Measurements from ENCODE around the gene PPP1R14C.

Gene PPP1R14C

GRCh38 chr6:150252714-150253444, 110.0 kb downstream of the PPP1R14C start:
- Histone ChIP-seq H4K8ac (ENCODE audit: low read depth, low read length) (no peak overlapping the region), H3K27me3 (ENCODE audit: insufficient read depth, low read length) (no peaks in the 10 kb centered on the region), H3K9me3 (ENCODE audit: insufficient read depth, low read depth, low read length) (no peaks in the 10 kb centered on the region), H2BK120ac (ENCODE audit: insufficient read depth, low read length, poor library complexity) (no peak overlapping the region), H3K9ac (ENCODE audit: low read length) (no peak overlapping the region), H3K79me2 (ENCODE audit: control insufficient read depth, insufficient read depth, low read length, poor library complexity) (no peaks in the 10 kb centered on the region), H2AFZ (ENCODE audit: insufficient read depth, low read length, poor library complexity) (no peak overlapping the region), H3K23ac (ENCODE audit: low read length) (no peak overlapping the region), H3K4me3 (ENCODE audit: low read depth, low read length) (no peak overlapping the region), H4K12ac (ENCODE audit: low read depth, low read length) (no peak overlapping the region), H3K4ac (ENCODE audit: low read depth, low read length) (no peak overlapping the region), H4K91ac (ENCODE audit: low read depth, low read length) (no peak overlapping the region), H3K4me1 (ENCODE audit: control insufficient read depth in 1 of 2, insufficient read depth in 2 of 2, low read length in 2 of 2) (peaks cover 2 to 7% of the 10 kb centered on the region in 2 experiments), H3K36me3 (ENCODE audit: control insufficient read depth in 1 of 2, insufficient read depth in 2 of 2, low read length in 2 of 2) (no peaks in the 10 kb centered on the region), H3K14ac (ENCODE audit: low read length) (no peak overlapping the region), H3K4me2 (ENCODE audit: low read length) (no peak overlapping the region), H2BK12ac (ENCODE audit: low read length) (no peak overlapping the region), H2BK5ac (ENCODE audit: low read depth, low read length, poor library complexity) (no peak overlapping the region), H3K18ac (ENCODE audit: low read length) (no peak overlapping the region), H3K79me1 (ENCODE audit: low read length) (no peaks in the 10 kb centered on the region), H3K27ac (ENCODE audit: low read depth, low read length) (no peak overlapping the region), H2AK5ac (ENCODE audit: low read length) (no peak overlapping the region)
- WGBS (ENCODE audit: extremely low coverage, insufficient coverage, insufficient read length) = no CpG with 5 or more reads among the region's 6 CpGs
- DNase-seq = no peak

DNA sequence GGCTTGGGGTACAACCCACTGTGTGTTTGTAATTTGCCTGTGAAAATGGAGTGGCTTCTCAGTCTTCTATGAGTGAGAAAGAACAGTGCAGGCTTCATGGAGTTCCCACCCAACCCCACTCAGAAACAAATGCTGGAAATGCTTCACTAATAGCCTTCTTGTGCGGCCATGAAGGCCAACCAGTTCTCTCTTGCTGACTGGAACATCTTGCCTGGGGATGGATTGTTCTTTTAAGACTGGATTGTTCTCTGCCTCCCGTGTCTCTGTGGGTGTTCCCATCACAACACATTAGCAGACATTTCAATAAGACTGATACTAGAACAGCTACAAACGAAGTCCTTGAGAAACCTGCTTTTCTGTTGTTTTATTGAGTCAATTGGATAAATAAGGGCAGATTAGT, 110.6 kb downstream of the PPP1R14C start:
- no peak overlapping the region for H2BK5ac ChIP-seq (ENCODE audit: low read depth, low read length, poor library complexity)
- no peaks in the 10 kb centered on the region for H3K36me3 ChIP-seq (ENCODE audit: control insufficient read depth in 1 of 2, insufficient read depth in 2 of 2, low read length in 2 of 2)
- H3K9ac ChIP-seq (ENCODE audit: low read length) = no peak overlapping the region
- H2BK12ac ChIP-seq (ENCODE audit: low read length) = no peak overlapping the region
- no peaks in the 10 kb centered on the region for H3K79me1 ChIP-seq (ENCODE audit: low read length)
- H4K91ac ChIP-seq (ENCODE audit: low read depth, low read length) = no peak overlapping the region
- H3K23ac ChIP-seq (ENCODE audit: low read length) = no peak overlapping the region
- no peak overlapping the region for H4K8ac ChIP-seq (ENCODE audit: low read depth, low read length)
- no peaks in the 10 kb centered on the region for H3K9me3 ChIP-seq (ENCODE audit: insufficient read depth, low read depth, low read length)
- no peak overlapping the region for H3K4me3 ChIP-seq (ENCODE audit: low read depth, low read length)
- no peaks in the 10 kb centered on the region for H3K27me3 ChIP-seq (ENCODE audit: insufficient read depth, low read length)
- no peak overlapping the region for H3K4ac ChIP-seq (ENCODE audit: low read depth, low read length)
- H2BK120ac ChIP-seq (ENCODE audit: insufficient read depth, low read length, poor library complexity) = no peak overlapping the region
- WGBS (ENCODE audit: extremely low coverage, insufficient coverage, insufficient read length) = no CpG with 5 or more reads among the region's 3 CpGs
- H4K12ac ChIP-seq (ENCODE audit: low read depth, low read length) = no peak overlapping the region
- no peak overlapping the region for H2AFZ ChIP-seq (ENCODE audit: insufficient read depth, low read length, poor library complexity)
- H3K27ac ChIP-seq (ENCODE audit: low read depth, low read length) = no peak overlapping the region
- H3K4me1 ChIP-seq (ENCODE audit: control insufficient read depth in 1 of 2, insufficient read depth in 2 of 2, low read length in 2 of 2) = peaks cover 2 to 7% of the 10 kb centered on the region in 2 experiments
- no peak overlapping the region for H3K14ac ChIP-seq (ENCODE audit: low read length)
- H3K18ac ChIP-seq (ENCODE audit: low read length) = no peak overlapping the region
- H3K4me2 ChIP-seq (ENCODE audit: low read length) = no peak overlapping the region
- H3K79me2 ChIP-seq (ENCODE audit: control insufficient read depth, insufficient read depth, low read length, poor library complexity) = no peaks in the 10 kb centered on the region
- H2AK5ac ChIP-seq (ENCODE audit: low read length) = no peak overlapping the region
- DNase-seq = no peak

DNA sequence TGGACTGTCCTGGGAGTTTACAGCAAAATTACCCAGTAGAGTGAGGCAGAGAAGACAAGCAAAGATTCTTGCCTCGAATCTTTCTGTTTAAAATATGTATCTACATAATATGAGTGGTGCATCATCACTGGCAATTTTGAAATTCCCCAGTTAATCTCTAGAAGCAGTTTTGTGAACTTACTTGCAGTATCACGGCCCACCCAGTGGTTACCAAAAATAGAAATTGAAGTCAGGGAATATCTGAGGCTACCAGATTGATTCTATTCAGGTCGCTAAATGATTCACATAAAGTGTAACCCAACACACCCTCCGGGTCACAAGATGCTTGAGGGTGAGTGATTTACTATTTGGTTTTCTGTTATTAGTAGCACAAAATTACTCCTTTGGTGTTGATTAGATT, 111.9 kb downstream of the PPP1R14C start:
- no CpG with 5 or more reads among the region's 4 CpGs for WGBS (ENCODE audit: extremely low coverage, insufficient coverage, insufficient read length)
- Histone ChIP-seq H4K8ac (ENCODE audit: low read depth, low read length) (no peak overlapping the region), H3K79me1 (ENCODE audit: low read length) (no peaks in the 10 kb centered on the region), H3K27me3 (ENCODE audit: insufficient read depth, low read length) (no peaks in the 10 kb centered on the region), H3K79me2 (ENCODE audit: control insufficient read depth, insufficient read depth, low read length, poor library complexity) (no peaks in the 10 kb centered on the region), H4K91ac (ENCODE audit: low read depth, low read length) (no peak overlapping the region), H2BK5ac (ENCODE audit: low read depth, low read length, poor library complexity) (no peak overlapping the region), H2BK120ac (ENCODE audit: insufficient read depth, low read length, poor library complexity) (no peak overlapping the region), H3K4me1 (ENCODE audit: control insufficient read depth in 1 of 2, insufficient read depth in 2 of 2, low read length in 2 of 2) (peaks cover 2 to 7% of the 10 kb centered on the region in 2 experiments), H3K9ac (ENCODE audit: low read length) (no peak overlapping the region), H3K23ac (ENCODE audit: low read length) (no peak overlapping the region), H3K4me2 (ENCODE audit: low read length) (no peak overlapping the region), H3K4me3 (ENCODE audit: low read depth, low read length) (no peak overlapping the region), H3K27ac (ENCODE audit: low read depth, low read length) (no peak overlapping the region), H2BK12ac (ENCODE audit: low read length) (no peak overlapping the region), H3K14ac (ENCODE audit: low read length) (no peak overlapping the region), H4K12ac (ENCODE audit: low read depth, low read length) (no peak overlapping the region), H3K9me3 (ENCODE audit: insufficient read depth, low read depth, low read length) (no peaks in the 10 kb centered on the region), H3K36me3 (ENCODE audit: control insufficient read depth in 1 of 2, insufficient read depth in 2 of 2, low read length in 2 of 2) (no peaks in the 10 kb centered on the region), H3K4ac (ENCODE audit: low read depth, low read length) (no peak overlapping the region), H3K18ac (ENCODE audit: low read length) (no peak overlapping the region), H2AFZ (ENCODE audit: insufficient read depth, low read length, poor library complexity) (no peak overlapping the region), H2AK5ac (ENCODE audit: low read length) (no peak overlapping the region)
- peak in 1 of 2 donors; percentile 66 for DNase-seq

GRCh38 chr6:150255840-150256239, 113.0 kb downstream of the PPP1R14C start:
- Histone ChIP-seq H4K8ac (ENCODE audit: low read depth, low read length) (no peak overlapping the region), H3K79me1 (ENCODE audit: low read length) (no peaks in the 10 kb centered on the region), H3K9me3 (ENCODE audit: insufficient read depth, low read depth, low read length) (no peaks in the 10 kb centered on the region), H2BK5ac (ENCODE audit: low read depth, low read length, poor library complexity) (no peak overlapping the region), H3K36me3 (ENCODE audit: control insufficient read depth in 1 of 2, insufficient read depth in 2 of 2, low read length in 2 of 2) (no peaks in the 10 kb centered on the region), H3K23ac (ENCODE audit: low read length) (no peak overlapping the region), H4K12ac (ENCODE audit: low read depth, low read length) (no peak overlapping the region), H3K4me2 (ENCODE audit: low read length) (no peak overlapping the region), H2BK12ac (ENCODE audit: low read length) (no peak overlapping the region), H3K14ac (ENCODE audit: low read length) (no peak overlapping the region), H3K4ac (ENCODE audit: low read depth, low read length) (no peak overlapping the region), H4K91ac (ENCODE audit: low read depth, low read length) (no peak overlapping the region), H2BK120ac (ENCODE audit: insufficient read depth, low read length, poor library complexity) (no peak overlapping the region), H3K4me1 (ENCODE audit: control insufficient read depth in 1 of 2, insufficient read depth in 2 of 2, low read length in 2 of 2) (peaks cover 2 to 4% of the 10 kb centered on the region in 2 experiments), H3K9ac (ENCODE audit: low read length) (no peak overlapping the region), H3K18ac (ENCODE audit: low read length) (no peak overlapping the region), H3K4me3 (ENCODE audit: low read depth, low read length) (no peak overlapping the region), H2AFZ (ENCODE audit: insufficient read depth, low read length, poor library complexity) (no peak overlapping the region), H3K27me3 (ENCODE audit: insufficient read depth, low read length) (no peaks in the 10 kb centered on the region), H2AK5ac (ENCODE audit: low read length) (no peak overlapping the region), H3K27ac (ENCODE audit: low read depth, low read length) (no peak overlapping the region), H3K79me2 (ENCODE audit: control insufficient read depth, insufficient read depth, low read length, poor library complexity) (no peaks in the 10 kb centered on the region)
- WGBS (ENCODE audit: extremely low coverage, insufficient coverage, insufficient read length) = no CpG with 5 or more reads among the region's 9 CpGs
- DNase-seq = peak in 1 of 2 donors; percentile 8
